GM10266 (cell line): ENCODE data around the gene MTHFD1.

ENCODE experiments used
- DNase-seq: peaks from one replicate; pipeline ENCODE4 v3.0.0; 2012; ENCODE audit errors: extremely low spot score
- CTCF ChIP-seq: IDR thresholded peaks from 2 replicates; pipeline ENCODE4 v1.5.1; 2012; ENCODE audit warnings: mild to moderate bottlenecking, low read depth; ENCODE audit not compliant: control insufficient read depth, insufficient read depth; ENCODE audit errors: missing control alignments

The MTHFD1 gene

GRCh38 chr14:64474698-64475097 lies 86.5 kb downstream of the MTHFD1 start:
- no peak for TF ChIP-seq CTCF
- DNase-seq: no peak

DNA sequence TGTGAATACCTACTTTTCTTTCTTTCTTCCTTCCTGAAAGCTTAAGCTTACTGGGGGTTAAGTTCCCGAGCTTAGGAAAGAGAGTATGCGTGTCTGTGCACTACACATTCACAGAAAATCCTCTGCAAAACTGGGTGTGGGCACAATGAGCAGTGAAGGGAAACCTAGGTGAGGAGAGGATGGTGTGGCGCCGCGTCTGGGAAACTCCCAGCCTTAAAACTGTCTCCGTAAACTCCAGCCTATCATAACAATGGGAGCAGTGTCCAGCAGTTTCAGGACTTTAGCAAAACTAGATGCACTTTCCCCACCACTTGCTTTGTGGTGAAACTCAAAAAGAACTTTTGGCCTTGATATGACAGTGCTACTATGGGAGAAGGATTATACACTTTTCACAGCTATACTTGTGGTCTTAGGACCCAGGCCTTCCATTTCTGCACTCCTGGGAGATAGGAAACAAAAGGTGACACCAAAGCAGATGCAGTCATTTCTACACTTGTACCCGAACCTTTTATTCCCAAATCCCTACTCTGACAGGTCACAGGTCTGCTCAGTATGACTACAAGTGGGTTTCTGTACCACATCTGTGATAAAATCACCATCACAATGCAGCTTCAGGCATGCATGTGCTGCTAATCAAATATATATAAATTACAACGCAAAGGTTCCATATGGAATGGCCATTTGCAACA lies 87.6 kb downstream of the MTHFD1 start:
- no peak for DNase-seq

DNA sequence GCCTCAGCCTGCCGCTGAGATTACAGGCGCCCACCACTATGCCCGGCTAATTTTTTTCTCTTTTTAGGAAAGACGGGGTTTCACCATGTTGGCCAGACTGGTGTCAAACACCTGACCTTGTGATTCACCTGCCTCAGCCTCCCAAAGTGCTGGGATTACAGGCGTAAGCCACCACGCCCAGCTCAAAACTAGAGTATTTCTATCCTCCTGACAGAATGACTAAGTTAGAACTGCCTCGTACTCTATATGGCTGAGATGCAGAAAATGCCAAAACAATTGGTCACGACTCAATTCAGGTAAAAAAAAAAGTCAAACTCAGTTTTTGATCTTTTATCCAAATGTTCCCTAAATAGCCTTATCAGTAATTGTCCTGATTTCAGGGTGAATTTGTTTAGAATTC lies 88.3 kb downstream of the MTHFD1 start:
- no peak for TF ChIP-seq CTCF
- DNase-seq: no peak

More for the DNA sequence above, 87.6 kb downstream of the MTHFD1 start:
- no peak for TF ChIP-seq CTCF

GRCh38 chr14:64478634-64479250 lies 90.6 kb downstream of the MTHFD1 start:
- peak; percentile 40 for TF ChIP-seq CTCF
- DNase-seq: no peak

DNA sequence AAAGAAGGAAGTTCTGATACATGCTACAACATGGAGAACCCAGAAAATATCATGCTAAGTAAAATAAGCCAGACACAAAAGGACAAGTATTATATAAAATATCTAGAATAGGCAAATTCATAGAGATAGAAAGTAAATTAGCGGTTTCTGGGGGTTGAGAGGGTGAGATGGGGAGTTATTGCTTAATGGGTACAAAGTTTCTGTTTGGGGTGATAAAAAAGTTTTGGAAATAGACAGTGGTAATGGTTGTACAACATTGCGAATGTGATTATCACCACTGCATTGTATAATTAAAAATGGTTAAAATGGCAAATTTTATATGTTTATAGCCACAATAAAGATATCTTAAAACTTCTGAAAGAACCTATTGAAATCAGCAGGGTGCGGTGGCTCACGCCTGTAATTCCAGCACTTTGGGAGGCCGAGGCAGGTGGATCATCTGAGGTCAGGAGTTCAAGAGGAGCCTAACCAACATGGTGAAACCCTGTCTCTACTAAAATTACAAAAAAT lies 100.5 kb downstream of the MTHFD1 start:
- TF ChIP-seq CTCF: no peak
- DNase-seq: no peak

- no peak for DNase-seq
- TF ChIP-seq CTCF: no peak
Measured at GRCh38 chr14:64491637-64492036, 103.5 kb downstream of the MTHFD1 start.

DNA sequence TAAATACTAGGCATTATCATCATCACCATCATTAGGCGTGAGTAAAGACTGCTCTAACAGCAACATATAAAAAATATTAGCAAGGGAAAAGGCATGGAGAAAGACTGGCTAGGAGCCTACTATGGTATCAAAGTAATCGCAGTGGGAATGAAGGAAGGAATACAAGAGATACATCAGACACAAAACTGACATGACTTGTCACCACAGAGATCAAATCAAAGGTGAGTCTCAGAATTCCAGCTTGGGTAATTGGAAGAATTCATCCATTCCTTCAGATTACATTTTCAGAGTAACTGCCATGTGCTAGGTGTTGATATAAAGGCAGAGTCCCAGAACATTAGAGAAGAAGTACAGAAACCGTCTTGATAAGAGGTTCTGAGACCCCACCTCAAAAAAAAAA lies 105.3 kb downstream of the MTHFD1 start:
- no peak for TF ChIP-seq CTCF
- DNase-seq: no peak
